Stimulated activated naive CD8-positive, alpha-beta T cell treated with anti-CD3 and anti-CD28 coated beads, Interleukin-15, Interleukin-2, amounts not matched to agents 100 ng/mL and 50 ng/mL, for 24 hours (primary cell): Measurements from ENCODE around the gene IQGAP2.
A peak's percentile ranks its signal among the peaks of the same experiment; 100 is the strongest.
"Not testable (repeated sequence)": the region's sequence is repeated elsewhere in the genome, so short reads cannot be mapped to it uniquely, and the experiment has no call there.

Experiments used
- H3K27ac Mint-ChIP-seq: one replicate; pipeline ENCODE4 v1.8.0; 2021; ENCODE audit warnings: mild to moderate bottlenecking, mixed read lengths
- H3K27me3 Mint-ChIP-seq: one replicate; pipeline ENCODE4 v1.8.0; 2021; ENCODE audit warnings: mixed read lengths
- H3K36me3 Mint-ChIP-seq: one replicate; pipeline ENCODE4 v1.8.0; 2021; ENCODE audit warnings: low read depth, mixed read lengths
- H3K4me1 Mint-ChIP-seq: one replicate; pipeline ENCODE4 v1.8.0; 2021; ENCODE audit warnings: low read depth, mixed read lengths
- H3K4me3 Mint-ChIP-seq: one replicate; pipeline ENCODE4 v1.8.0; 2021; ENCODE audit warnings: mild to moderate bottlenecking, mixed read lengths
- H3K9me3 Mint-ChIP-seq: one replicate; pipeline ENCODE4 v1.8.0; 2021; ENCODE audit warnings: mixed read lengths

The IQGAP2 gene

DNA sequence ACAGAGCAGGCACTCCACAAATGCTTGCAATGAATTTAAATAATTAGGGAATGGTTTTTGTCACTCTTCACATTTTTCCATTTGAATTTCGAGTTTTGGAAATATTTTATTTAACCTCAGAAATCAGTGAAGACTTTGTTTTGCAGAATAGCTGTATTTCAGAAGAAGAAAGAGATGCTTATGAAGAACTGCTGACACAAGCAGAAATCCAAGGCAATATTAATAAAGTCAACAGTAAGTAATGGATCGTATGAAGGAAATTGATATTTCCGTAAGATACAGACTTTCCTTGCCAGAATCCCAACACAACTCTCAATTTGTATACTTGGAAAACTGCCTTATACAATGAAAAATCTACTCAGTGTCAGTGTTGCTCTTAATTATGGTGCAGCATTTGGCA is 189.6 kb downstream of the IQGAP2 start:
- H3K27me3 Mint-ChIP-seq, result no peaks in the 10 kb centered on the region
- H3K27ac Mint-ChIP-seq, result no peak overlapping the region
- peaks cover 34% of the 10 kb centered on the region for H3K36me3 Mint-ChIP-seq
- H3K9me3 Mint-ChIP-seq, result no peaks in the 10 kb centered on the region
- H3K4me3 Mint-ChIP-seq, result no peak overlapping the region
- peaks cover 5% of the 10 kb centered on the region for H3K4me1 Mint-ChIP-seq

- Mint-ChIP-seq H3K4me1 (peaks cover 5% of the 10 kb centered on the region), H3K4me3 (no peak overlapping the region), H3K36me3 (peaks cover 34% of the 10 kb centered on the region), H3K9me3 (no peaks in the 10 kb centered on the region), H3K27ac (no peak overlapping the region), H3K27me3 (no peaks in the 10 kb centered on the region)
Observed at GRCh38 chr5:76594107-76594506, 191.0 kb downstream of the IQGAP2 start.

- peaks cover 34% of the 10 kb centered on the region for H3K36me3 Mint-ChIP-seq
- no peak overlapping the region for H3K4me3 Mint-ChIP-seq
- H3K27ac Mint-ChIP-seq, result peak overlapping the region; percentile 56
- H3K4me1 Mint-ChIP-seq, result peaks cover 5% of the 10 kb centered on the region
- no peaks in the 10 kb centered on the region for H3K9me3 Mint-ChIP-seq
- H3K27me3 Mint-ChIP-seq, result no peaks in the 10 kb centered on the region
Observed at GRCh38 chr5:76595755-76596481, 192.8 kb downstream of the IQGAP2 start.

DNA sequence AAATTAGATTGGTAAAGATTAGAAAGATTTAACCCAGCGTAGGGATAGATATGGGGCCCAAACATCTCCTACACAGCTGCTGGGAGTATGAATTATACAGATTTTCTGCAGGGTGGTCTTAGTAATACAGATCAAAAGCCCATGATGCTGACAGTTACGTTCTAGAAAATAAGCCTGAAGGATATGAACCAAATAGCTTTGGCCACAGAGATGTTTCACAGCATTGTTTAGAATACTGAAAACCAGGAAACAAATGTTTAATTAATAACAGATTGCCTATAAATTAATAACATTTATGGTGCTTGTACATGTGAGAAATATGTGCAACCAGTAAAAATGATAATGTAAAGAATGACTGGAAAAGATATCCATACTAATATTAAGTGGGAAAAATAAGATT is 195.4 kb downstream of the IQGAP2 start:
- peaks cover 5% of the 10 kb centered on the region for H3K4me1 Mint-ChIP-seq
- no peak overlapping the region for H3K4me3 Mint-ChIP-seq
- no peaks in the 10 kb centered on the region for H3K27me3 Mint-ChIP-seq
- no peaks in the 10 kb centered on the region for H3K9me3 Mint-ChIP-seq
- H3K36me3 Mint-ChIP-seq, result peaks cover 18% of the 10 kb centered on the region
- H3K27ac Mint-ChIP-seq, result no peak overlapping the region

GRCh38 chr5:76600716-76601115 is 197.6 kb downstream of the IQGAP2 start:
- no peaks in the 10 kb centered on the region for H3K27me3 Mint-ChIP-seq
- H3K27ac Mint-ChIP-seq, result no peak overlapping the region
- H3K36me3 Mint-ChIP-seq, result peaks cover 20% of the 10 kb centered on the region
- peaks cover 2% of the 10 kb centered on the region for H3K4me1 Mint-ChIP-seq
- H3K4me3 Mint-ChIP-seq, result no peak overlapping the region
- H3K9me3 Mint-ChIP-seq, result no peaks in the 10 kb centered on the region

GRCh38 chr5:76601470-76601869 is 198.4 kb downstream of the IQGAP2 start:
- H3K4me1 Mint-ChIP-seq, result no peaks in the 10 kb centered on the region
- H3K9me3 Mint-ChIP-seq, result no peaks in the 10 kb centered on the region
- H3K36me3 Mint-ChIP-seq, result peaks cover 21% of the 10 kb centered on the region
- no peaks in the 10 kb centered on the region for H3K27me3 Mint-ChIP-seq
- H3K4me3 Mint-ChIP-seq, result no peak overlapping the region
- H3K27ac Mint-ChIP-seq, result no peak overlapping the region

GRCh38 chr5:76602094-76602726 is 199.1 kb downstream of the IQGAP2 start:
- H3K36me3 Mint-ChIP-seq, result peaks cover 27% of the 10 kb centered on the region
- no peaks in the 10 kb centered on the region for H3K27me3 Mint-ChIP-seq
- no peak overlapping the region for H3K27ac Mint-ChIP-seq

GRCh38 chr5:76603991-76604390 is 200.9 kb downstream of the IQGAP2 start:
- H3K36me3 Mint-ChIP-seq, result peaks cover 31% of the 10 kb centered on the region
- not testable (repeated sequence) for H3K4me3 Mint-ChIP-seq, H3K27ac Mint-ChIP-seq, H3K4me1 Mint-ChIP-seq, H3K9me3 Mint-ChIP-seq, H3K27me3 Mint-ChIP-seq

More at GRCh38 chr5:76602094-76602726, 199.1 kb downstream of the IQGAP2 start:
- Mint-ChIP-seq H3K9me3 (no peaks in the 10 kb centered on the region), H3K4me3 (no peak overlapping the region), H3K4me1 (no peaks in the 10 kb centered on the region)

- no peak overlapping the region for H3K27ac Mint-ChIP-seq
- peaks cover 6% of the 10 kb centered on the region for H3K4me1 Mint-ChIP-seq
- H3K9me3 Mint-ChIP-seq, result no peaks in the 10 kb centered on the region
- H3K27me3 Mint-ChIP-seq, result no peaks in the 10 kb centered on the region
- H3K36me3 Mint-ChIP-seq, result peaks cover 31% of the 10 kb centered on the region
- H3K4me3 Mint-ChIP-seq, result no peak overlapping the region
Observed at GRCh38 chr5:76604838-76605237, 201.8 kb downstream of the IQGAP2 start.

DNA sequence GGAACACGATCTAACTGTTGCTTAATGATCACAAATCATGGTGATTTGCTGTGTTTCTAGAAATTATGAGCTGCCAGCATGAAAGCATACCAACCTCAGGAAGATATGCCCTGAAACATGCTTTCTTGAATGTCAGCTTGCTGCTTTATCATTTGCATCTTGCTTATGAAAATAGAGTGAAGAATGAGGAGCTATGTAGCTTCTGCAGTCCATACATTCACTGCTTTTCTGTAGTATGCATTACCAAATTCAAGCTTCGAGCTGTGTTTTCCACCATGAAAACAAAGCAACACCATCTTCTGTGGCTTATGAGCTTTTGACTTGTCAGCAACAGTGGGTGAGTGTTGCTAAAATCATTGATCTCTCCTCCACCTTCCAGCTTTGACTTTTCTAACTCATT is 203.6 kb downstream of the IQGAP2 start:
- no peak overlapping the region for H3K27ac Mint-ChIP-seq

DNA sequence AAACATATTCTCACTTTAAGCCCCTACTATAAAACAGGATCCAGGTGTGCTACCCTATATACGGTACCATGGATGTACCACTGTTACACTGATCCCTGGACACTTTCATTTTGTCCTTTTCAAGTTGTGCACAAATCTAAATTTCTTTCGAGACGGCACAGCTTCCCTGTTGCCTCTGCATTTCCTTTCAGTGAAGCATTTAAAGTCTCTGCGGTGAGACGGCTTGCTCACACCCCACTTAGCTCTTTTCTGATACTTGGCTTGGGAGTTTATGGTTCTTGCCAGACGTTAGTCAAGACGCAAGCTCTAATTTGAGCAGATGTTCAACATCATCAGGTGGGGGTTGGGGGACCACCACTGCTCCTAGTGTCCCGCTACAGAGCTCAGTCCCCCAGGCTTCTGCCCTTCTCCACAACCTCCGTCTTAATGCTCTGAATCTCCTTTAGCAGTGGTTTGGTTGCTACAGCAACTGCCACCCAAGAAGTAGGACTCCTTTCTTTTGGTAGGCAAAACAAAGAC is 204.3 kb downstream of the IQGAP2 start:
- Mint-ChIP-seq H3K27me3 (no peaks in the 10 kb centered on the region), H3K36me3 (peaks cover 41% of the 10 kb centered on the region), H3K9me3 (no peaks in the 10 kb centered on the region), H3K4me1 (peaks cover 6% of the 10 kb centered on the region), H3K4me3 (no peak overlapping the region), H3K27ac (no peak overlapping the region)

More for the DNA sequence above, 203.6 kb downstream of the IQGAP2 start:
- no peaks in the 10 kb centered on the region for H3K9me3 Mint-ChIP-seq
- peaks cover 37% of the 10 kb centered on the region for H3K36me3 Mint-ChIP-seq
- H3K4me1 Mint-ChIP-seq, result peaks cover 6% of the 10 kb centered on the region
- no peak overlapping the region for H3K4me3 Mint-ChIP-seq
- H3K27me3 Mint-ChIP-seq, result no peaks in the 10 kb centered on the region

DNA sequence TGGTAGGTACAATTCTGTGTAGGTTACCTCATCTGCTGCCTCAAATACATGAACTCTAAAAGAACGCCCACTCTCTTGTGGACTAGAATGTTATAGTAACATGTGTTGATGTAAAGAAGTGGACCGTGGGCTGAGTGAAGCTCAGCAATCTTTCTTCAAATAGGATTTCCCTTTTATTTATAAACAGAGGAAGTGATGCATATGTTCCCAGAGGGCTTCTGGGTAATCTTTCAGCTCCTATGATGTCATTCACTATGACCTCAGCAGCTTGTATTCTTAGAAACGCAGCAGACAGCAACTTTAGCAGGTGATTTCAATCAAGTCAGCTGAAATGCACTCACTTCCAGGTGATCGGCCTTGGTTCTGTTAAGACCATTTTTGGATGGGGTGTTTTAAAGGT is 205.7 kb downstream of the IQGAP2 start:
- H3K9me3 Mint-ChIP-seq, result no peaks in the 10 kb centered on the region
- no peaks in the 10 kb centered on the region for H3K27me3 Mint-ChIP-seq
- peaks cover 36% of the 10 kb centered on the region for H3K36me3 Mint-ChIP-seq
- H3K27ac Mint-ChIP-seq, result no peak overlapping the region
- H3K4me1 Mint-ChIP-seq, result peaks cover 6% of the 10 kb centered on the region
- H3K4me3 Mint-ChIP-seq, result no peak overlapping the region

GRCh38 chr5:76610196-76610595 is 207.1 kb downstream of the IQGAP2 start:
- Mint-ChIP-seq H3K27ac (no peak overlapping the region), H3K36me3 (peaks cover 29% of the 10 kb centered on the region), H3K4me1 (peaks cover 6% of the 10 kb centered on the region), H3K4me3 (no peak overlapping the region), H3K9me3 (no peaks in the 10 kb centered on the region), H3K27me3 (no peaks in the 10 kb centered on the region)

DNA sequence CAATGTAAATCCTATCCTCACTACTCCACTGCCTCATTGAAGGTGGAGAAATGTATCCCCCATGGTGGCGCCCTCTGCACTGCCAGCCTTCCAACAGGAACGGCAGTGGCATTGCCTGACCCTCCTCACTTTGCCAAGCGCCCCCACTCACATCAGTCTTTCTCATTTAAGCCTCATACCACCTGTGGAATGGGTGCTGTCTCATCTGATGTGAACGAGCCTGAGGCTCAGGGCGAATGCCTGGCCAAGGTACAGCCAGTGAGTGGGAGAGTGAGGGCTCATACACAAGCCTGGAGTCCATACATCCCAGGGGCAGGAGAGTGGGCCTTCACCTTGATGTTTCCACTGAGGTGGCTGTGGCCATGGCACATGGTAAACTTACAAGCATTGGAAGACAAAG is 209.9 kb downstream of the IQGAP2 start:
- Mint-ChIP-seq H3K9me3 (no peaks in the 10 kb centered on the region), H3K4me3 (no peak overlapping the region), H3K4me1 (peaks cover 6% of the 10 kb centered on the region), H3K27ac (no peak overlapping the region), H3K36me3 (peaks cover 23% of the 10 kb centered on the region), H3K27me3 (no peaks in the 10 kb centered on the region)

DNA sequence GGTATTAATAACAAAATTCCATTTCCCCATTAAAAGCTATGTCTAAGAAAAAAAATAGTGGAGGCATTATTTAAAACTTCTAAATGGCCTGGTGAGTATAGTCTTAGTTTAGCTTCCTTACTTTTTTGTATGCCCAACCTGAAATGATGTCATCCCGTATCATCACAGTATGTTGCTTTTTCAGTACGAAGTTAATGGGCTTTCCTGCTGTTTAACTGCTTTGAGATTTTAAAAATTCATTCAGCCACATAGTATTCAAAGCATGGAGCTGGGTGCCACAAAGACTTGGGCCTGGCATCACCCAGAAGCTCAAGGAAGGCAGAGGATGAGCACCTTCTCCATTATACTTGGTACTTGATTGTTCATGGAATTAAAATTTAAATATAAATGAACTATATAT is 212.7 kb downstream of the IQGAP2 start:
- Mint-ChIP-seq H3K4me1 (no peaks in the 10 kb centered on the region), H3K4me3 (no peak overlapping the region), H3K9me3 (no peaks in the 10 kb centered on the region), H3K27me3 (no peaks in the 10 kb centered on the region), H3K36me3 (peaks cover 23% of the 10 kb centered on the region), H3K27ac (no peak overlapping the region)
